GM23248 (cell line): ENCODE measurements around the gene KCNQ5. TPM values are rescaled to one million over a fixed set of nuclear protein-coding genes. Genes with fewer than 3 reads are reported as not detected.

Source experiments
- DNase-seq: peaks from one replicate; pipeline ENCODE4 v3.0.0-alpha.2; 2015
- H2AFZ ChIP-seq: fragments of 200-600 bp; sonication (generic); 2 replicates; pipeline ENCODE4 v1.6.1; 2016; ENCODE audit warnings: antibody characterized with exemption
- H3F3A ChIP-seq: fragments of 200-600 bp; sonication (generic); 2 replicates; pipeline ENCODE4 v1.6.1; 2016; ENCODE audit warnings: mild to moderate bottlenecking, antibody characterized with exemption, mixed run types; ENCODE audit not compliant: insufficient read depth
- H3K27ac ChIP-seq: fragments of 200-600 bp; sonication (generic); 2 replicates; pipeline ENCODE4 v1.5.1; 2016; ENCODE audit warnings: mild to moderate bottlenecking
- H3K27me3 ChIP-seq: fragments of 200-600 bp; sonication (generic); replicated peaks from 2 replicates; pipeline ENCODE4 v1.6.1; 2016; ENCODE audit warnings: mild to moderate bottlenecking; ENCODE audit not compliant: insufficient read depth
- H3K36me3 ChIP-seq: fragments of 200-600 bp; sonication (generic); 2 replicates; pipeline ENCODE4 v1.6.1; 2016; ENCODE audit warnings: low read depth, mild to moderate bottlenecking
- H3K4me1 ChIP-seq: fragments of 200-600 bp; sonication (generic); 2 replicates; pipeline ENCODE4 v1.6.1; 2016; ENCODE audit warnings: mild to moderate bottlenecking; ENCODE audit not compliant: insufficient read depth
- H3K4me2 ChIP-seq: fragments of 200-600 bp; sonication (generic); one replicate; pipeline ENCODE4 v1.6.1; 2016; ENCODE audit warnings: mild to moderate bottlenecking; ENCODE audit not compliant: unreplicated experiment
- H3K4me3 ChIP-seq: fragments of 200-600 bp; sonication (generic); 2 replicates; pipeline ENCODE4 v1.5.1; 2016; ENCODE audit warnings: mild to moderate bottlenecking
- H3K79me2 ChIP-seq: fragments of 200-600 bp; sonication (generic); 2 replicates; pipeline ENCODE4 v1.6.1; 2016; ENCODE audit warnings: mild to moderate bottlenecking; ENCODE audit not compliant: insufficient read depth
- H3K9ac ChIP-seq: fragments of 200-600 bp; sonication (generic); 2 replicates; pipeline ENCODE4 v1.6.1; 2016; ENCODE audit warnings: mild to moderate bottlenecking
- H3K9me2 ChIP-seq: fragments of 200-600 bp; sonication (generic); 2 replicates; pipeline ENCODE4 v1.6.1; 2016; ENCODE audit warnings: mixed run types, mild to moderate bottlenecking, moderate library complexity; ENCODE audit not compliant: insufficient read depth
- H3K9me3 ChIP-seq: fragments of 200-600 bp; sonication (generic); one replicate; pipeline ENCODE4 v1.6.1; 2017; ENCODE audit warnings: low read depth
- H4K20me1 ChIP-seq: fragments of 200-600 bp; sonication (generic); 2 replicates; pipeline ENCODE4 v1.6.0; 2016; ENCODE audit not compliant: insufficient read depth
- EZH2 ChIP-seq: fragments of 200-600 bp; sonication (generic); IDR thresholded peaks from 2 replicates; pipeline ENCODE4 v1.6.1; 2018; ENCODE audit warnings: antibody characterized with exemption, mild to moderate bottlenecking; ENCODE audit not compliant: insufficient read depth, poor library complexity, severe bottlenecking
- EZH2phosphoT487 ChIP-seq: fragments of 200-600 bp; sonication (generic); IDR thresholded peaks from 2 replicates; pipeline ENCODE4 v1.6.1; 2018; ENCODE audit warnings: antibody characterized with exemption, moderate library complexity, mild to moderate bottlenecking, low read depth; ENCODE audit not compliant: insufficient read depth
- WGBS, 2 experiments: methylation state at CpG; one replicate each; pipeline ENCODE4 v1.1.6; 2015 to 2017; ENCODE audit warnings: low lambda C conversion rate in 2 of 2, low coverage in 1 of 2; ENCODE audit errors: missing lambda C conversion rate in 2 of 2; 5-methylcytosine and 5-hydroxymethylcytosine counted together
- in situ Hi-C: fragments of 300-500 bp; cut with MboI; formaldehyde crosslinking; loops from 2 replicates; pipeline ENCODE4 v1.15.0; 2020
- polyA plus RNA-seq: library from polyadenylated mRNA; unstranded; fragments of >200 nt; fragmentation: Nextera tagmentation; extraction: Ambion mirVana; gene quantifications from 2 replicates; pipeline ENCODE4 v1.2.1, GENCODE V29; 2016
- total RNA-seq: library from RNA; depleted of rRNA; stranded (reverse); fragments of >200 nt; shearing (Covaris generic); gene quantifications from 2 replicates; pipeline ENCODE4 v1.2.3, GENCODE V29; 2014

KCNQ5 gene
- total and polyA plus RNA-seq, 2 experiments from 2014 or later, result 5.7 to 10.8 TPM

GRCh38 chr6:73152966-73153757 is 531.3 kb downstream of the KCNQ5 start:
- no peaks in the 10 kb centered on the region for H4K20me1 ChIP-seq
- H3K9ac ChIP-seq, result no peak overlapping the region
- H3K9me3 ChIP-seq, result no peaks in the 10 kb centered on the region
- H3K4me3 ChIP-seq, result no peak overlapping the region
- H3K36me3 ChIP-seq, result no peaks in the 10 kb centered on the region
- no peak overlapping the region for H3K4me2 ChIP-seq
- no peak overlapping the region for H2AFZ ChIP-seq
- peak; percentile 59 for DNase-seq
- H3K9me2 ChIP-seq, result no peaks in the 10 kb centered on the region
- no peak for TF ChIP-seq EZH2
- H3F3A ChIP-seq, result no peaks in the 10 kb centered on the region
- H3K27me3 ChIP-seq, result no peaks in the 10 kb centered on the region
- H3K27ac ChIP-seq, result no peak overlapping the region
- WGBS, 2 experiments, result 54 to 58% methylated on average over 2 of the region's 2 CpGs
- in situ Hi-C loops, result no loop called here
- 0 out of 2 replicates have a peak, but pooled peaks cover 3% of the 10 kb centered on the region for H3K4me1 ChIP-seq
- H3K79me2 ChIP-seq, result no peaks in the 10 kb centered on the region

GRCh38 chr6:73156793-73157767 is 535.2 kb downstream of the KCNQ5 start:
- in situ Hi-C loops, result no loop called here
- H3K36me3 ChIP-seq, result no peaks in the 10 kb centered on the region
- H3K9me3 ChIP-seq, result no peaks in the 10 kb centered on the region
- H3K79me2 ChIP-seq, result no peaks in the 10 kb centered on the region
- no peak overlapping the region for H3K4me2 ChIP-seq
- no peak overlapping the region for H3K4me3 ChIP-seq
- no peaks in the 10 kb centered on the region for H3K27me3 ChIP-seq
- no peaks in the 10 kb centered on the region for H4K20me1 ChIP-seq
- H3K9ac ChIP-seq, result no peak overlapping the region
- TF ChIP-seq EZH2 (no peak), EZH2phosphoT487 (no peak)
- no peaks in the 10 kb centered on the region for H3F3A ChIP-seq
- 0 out of 2 replicates have a peak, but pooled peaks cover 3% of the 10 kb centered on the region for H3K4me1 ChIP-seq
- no peak overlapping the region for H3K27ac ChIP-seq
- DNase-seq, result no peak
- no peak overlapping the region for H2AFZ ChIP-seq
- H3K9me2 ChIP-seq, result no peaks in the 10 kb centered on the region
- 88 to 90% methylated on average over 31 to 41 of the region's 41 CpGs for WGBS, 2 experiments

GRCh38 chr6:73157870-73158269 is 536.0 kb downstream of the KCNQ5 start:
- H3K27ac ChIP-seq, result no peak overlapping the region
- WGBS, 2 experiments, result 87 to 88% methylated on average over 18 to 34 of the region's 34 CpGs
- in situ Hi-C loops, result no loop called here
- no peak overlapping the region for H2AFZ ChIP-seq
- no peaks in the 10 kb centered on the region for H3K79me2 ChIP-seq
- H4K20me1 ChIP-seq, result no peaks in the 10 kb centered on the region
- H3K27me3 ChIP-seq, result no peaks in the 10 kb centered on the region
- no peaks in the 10 kb centered on the region for H3K36me3 ChIP-seq
- H3K4me1 ChIP-seq, result 0 out of 2 replicates have a peak, but pooled peaks cover 3% of the 10 kb centered on the region
- H3K9ac ChIP-seq, result no peak overlapping the region
- no peaks in the 10 kb centered on the region for H3K9me3 ChIP-seq
- H3K4me2 ChIP-seq, result no peak overlapping the region
- TF ChIP-seq EZH2phosphoT487, result no peak
- no peak for TF ChIP-seq EZH2
- H3F3A ChIP-seq, result no peaks in the 10 kb centered on the region
- no peak for DNase-seq
- H3K9me2 ChIP-seq, result no peaks in the 10 kb centered on the region
- no peak overlapping the region for H3K4me3 ChIP-seq

GRCh38 chr6:73169111-73169510 is 547.2 kb downstream of the KCNQ5 start:
- TF ChIP-seq EZH2 (no peak), EZH2phosphoT487 (no peak)
- Histone ChIP-seq H2AFZ (no peak overlapping the region), H3K9me3 (no peaks in the 10 kb centered on the region), H3F3A (no peaks in the 10 kb centered on the region), H4K20me1 (no peaks in the 10 kb centered on the region), H3K9ac (no peak overlapping the region), H3K4me1 (no peaks in the 10 kb centered on the region), H3K4me3 (no peak overlapping the region), H3K79me2 (no peaks in the 10 kb centered on the region), H3K36me3 (peaks cover 6% of the 10 kb centered on the region; the same call in 1 of the 2 replicates), H3K27ac (no peak overlapping the region), H3K4me2 (no peak overlapping the region), H3K9me2 (no peaks in the 10 kb centered on the region), H3K27me3 (no peaks in the 10 kb centered on the region)
- no peak for DNase-seq
- 73 to 76% methylated on average over 4 of the region's 4 CpGs for WGBS, 2 experiments
- in situ Hi-C loops, result no loop called here
